Esophagus squamous epithelium (tissue), 5 donors: ENCODE results near the gene APBA2. TPM values are rescaled to one million over a fixed set of nuclear protein-coding genes. Genes with fewer than 3 reads are reported as not detected.
A peak's percentile ranks its signal among the peaks of the same experiment; 100 is the strongest.
"Not testable (repeated sequence)": the region's sequence is repeated elsewhere in the genome, so short reads cannot be mapped to it uniquely, and the experiment has no call there.

Experiments
- DNase-seq: peaks from one replicate; lab custom pipeline; 2025; lab: John Stamatoyannopoulos, UW
- H3K27ac ChIP-seq, 4 donors: fragments of 200-600 bp; sonication (generic); one replicate each; pipeline ENCODE4 v1.5.1; 2016 to 2019; ENCODE audit warnings: mild to moderate bottlenecking in 1 of 4
- H3K27me3 ChIP-seq, 4 donors: fragments of 200-600 bp; sonication (generic); 1 replicate in 3 of 4; 2 replicates in 1 of 4; pipeline versions ENCODE4 v1.5.1 to v1.6.0; 2017 to 2021; ENCODE audit warnings: antibody characterized with exemption in 1 of 4
- H3K36me3 ChIP-seq, 3 donors: fragments of 200-600 bp; sonication (generic); one replicate each; pipeline ENCODE4 v1.5.1; 2016 to 2019
- H3K4me1 ChIP-seq, 3 donors: fragments of 200-600 bp; sonication (generic); one replicate each; pipeline ENCODE4 v1.5.1; 2017 to 2019
- H3K4me3 ChIP-seq, 4 donors: fragments of 200-600 bp; sonication (generic); 1 replicate in 3 of 4; 2 replicates in 1 of 4; pipeline ENCODE4 v1.5.1; 2016 to 2019; ENCODE audit warnings: mild to moderate bottlenecking in 2 of 4, moderate library complexity in 1 of 4
- H3K9me3 ChIP-seq, 3 donors: fragments of 200-600 bp; sonication (generic); one replicate each; pipeline ENCODE4 v1.5.1; 2016 to 2019
- CTCF ChIP-seq, 6 experiments: fragments of 450-650 bp in 4 of 6; fragments of 200-600 bp in 2 of 6; sonication (generic) in 2 of 6; IDR thresholded peaks; one replicate each; pipeline ENCODE4 v1.5.1; 2016 to 2019; ENCODE audit warnings: antibody characterized with exemption in 6 of 6, mild to moderate bottlenecking in 4 of 6, moderate library complexity in 4 of 6
- POLR2A ChIP-seq, 4 donors: fragments of 450-650 bp; IDR thresholded peaks; one replicate each; pipeline ENCODE4 v1.6.1; 2017; ENCODE audit warnings: antibody characterized with exemption in 4 of 4, mild to moderate bottlenecking in 4 of 4, moderate library complexity in 3 of 4
- WGBS, 2 donors: methylation state at CpG; one replicate each; pipeline ENCODE4 v1.1.5; 2018; 5-methylcytosine and 5-hydroxymethylcytosine counted together
- intact Hi-C: fragments of 100-400 bp; cut with DNase I; formaldehyde crosslinking; loops from one replicate; pipeline ENCODE4 v1.15.0; 2022
- total RNA-seq, 4 donors: library from RNA; depleted of rRNA; stranded (reverse); fragments of >200 nt; gene quantifications; one replicate each; pipeline ENCODE4 v1.1.0, GENCODE V29; 2016
- donor health status: DM: yes; HTN: yes; CAD: no.

Gene APBA2
- total RNA-seq, 4 donors from 2014 or later = 0.82 to 9.9 (median 1.6) TPM

GRCh38 chr15:29040370-29040751 is 154.6 kb downstream of the APBA2 start:
- H3K4me3 ChIP-seq = no peak overlapping the region
- intact Hi-C loops = no loop called here
- 40 to 42% methylated on average over 8 of the region's 8 CpGs for WGBS, 2 donors
- no peaks in the 10 kb centered on the region for H3K9me3 ChIP-seq
- H3K27ac ChIP-seq = peak overlapping the region in 2 of 4 donors; percentile 38 to 42
- H3K4me1 ChIP-seq = no peaks in the 10 kb centered on the region
- H3K27me3 ChIP-seq = no peaks in the 10 kb centered on the region
- DNase-seq = no peak
- no peak for TF ChIP-seq CTCF (IDR thresholded peaks at IDR 0.05)
- no peak for TF ChIP-seq POLR2A (IDR thresholded peaks at IDR 0.05)
- no peaks in the 10 kb centered on the region for H3K36me3 ChIP-seq

- no peaks in the 10 kb centered on the region for H3K9me3 ChIP-seq
- no peaks in the 10 kb centered on the region for H3K4me1 ChIP-seq
- no peak overlapping the region for H3K4me3 ChIP-seq
- intact Hi-C loops = no loop called here
- peak overlapping the region in 2 of 4 donors; percentile 7 to 17 for H3K27ac ChIP-seq
- TF ChIP-seq CTCF (IDR thresholded peaks at IDR 0.05) (no peak), POLR2A (IDR thresholded peaks at IDR 0.05) (no peak)
- DNase-seq = no peak
- 57 to 63% methylated on average over 9 of the region's 9 CpGs for WGBS, 2 donors
- H3K27me3 ChIP-seq = no peaks in the 10 kb centered on the region
- no peaks in the 10 kb centered on the region for H3K36me3 ChIP-seq
These were observed 158.1 kb downstream of the APBA2 start for GRCh38 chr15:29043736-29044502.

GRCh38 chr15:29044503-29044901 is 158.7 kb downstream of the APBA2 start:
- H3K4me3 ChIP-seq = no peak overlapping the region
- no peaks in the 10 kb centered on the region for H3K9me3 ChIP-seq
- H3K36me3 ChIP-seq = no peaks in the 10 kb centered on the region
- intact Hi-C loops = no loop called here
- DNase-seq = no peak
- TF ChIP-seq POLR2A (IDR thresholded peaks at IDR 0.05) (no peak), CTCF (IDR thresholded peaks at IDR 0.05) (no peak)
- 38 to 71% methylated on average over 1 of the region's 1 CpG for WGBS, 2 donors
- H3K4me1 ChIP-seq = no peaks in the 10 kb centered on the region
- peak overlapping the region in 1 of 4 donors; percentile 17 for H3K27ac ChIP-seq
- H3K27me3 ChIP-seq = no peaks in the 10 kb centered on the region

GRCh38 chr15:29045161-29045560 is 159.4 kb downstream of the APBA2 start:
- H3K27ac ChIP-seq, H3K36me3 ChIP-seq, H3K4me3 ChIP-seq, intact Hi-C loops, H3K9me3 ChIP-seq, H3K4me1 ChIP-seq, H3K27me3 ChIP-seq, DNase-seq: not testable (repeated sequence)
- 77 to 86% methylated on average over 7 of the region's 7 CpGs for WGBS, 2 donors

DNA sequence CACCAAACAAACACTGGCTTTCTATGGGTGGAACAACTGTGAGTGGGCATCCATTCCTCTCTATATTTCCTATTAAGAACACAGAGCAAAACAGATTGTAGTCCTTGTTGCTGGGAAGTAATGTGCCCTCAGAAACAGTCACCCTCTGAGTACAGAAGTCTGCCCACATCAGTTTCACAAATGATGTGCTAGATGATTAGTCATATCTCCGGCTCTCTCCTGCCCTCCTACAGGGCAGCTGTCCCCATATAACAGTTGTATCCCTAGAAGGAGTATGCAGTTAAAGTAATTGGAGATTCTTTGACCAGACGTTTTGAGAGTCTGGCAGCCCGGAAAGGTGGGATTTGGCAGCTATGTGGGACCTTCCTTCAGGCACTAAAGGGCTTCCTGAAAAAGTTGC is 159.9 kb downstream of the APBA2 start:
- 44 to 51% methylated on average over 3 of the region's 3 CpGs for WGBS, 2 donors
- TF ChIP-seq POLR2A (IDR thresholded peaks at IDR 0.05) = no peak
- Histone ChIP-seq H3K27me3 (no peaks in the 10 kb centered on the region), H3K9me3 (no peaks in the 10 kb centered on the region), H3K27ac (no peak overlapping the region), H3K4me1 (no peaks in the 10 kb centered on the region), H3K4me3 (no peak overlapping the region), H3K36me3 (no peaks in the 10 kb centered on the region)
- DNase-seq = no peak
- intact Hi-C loops = no loop called here

DNA sequence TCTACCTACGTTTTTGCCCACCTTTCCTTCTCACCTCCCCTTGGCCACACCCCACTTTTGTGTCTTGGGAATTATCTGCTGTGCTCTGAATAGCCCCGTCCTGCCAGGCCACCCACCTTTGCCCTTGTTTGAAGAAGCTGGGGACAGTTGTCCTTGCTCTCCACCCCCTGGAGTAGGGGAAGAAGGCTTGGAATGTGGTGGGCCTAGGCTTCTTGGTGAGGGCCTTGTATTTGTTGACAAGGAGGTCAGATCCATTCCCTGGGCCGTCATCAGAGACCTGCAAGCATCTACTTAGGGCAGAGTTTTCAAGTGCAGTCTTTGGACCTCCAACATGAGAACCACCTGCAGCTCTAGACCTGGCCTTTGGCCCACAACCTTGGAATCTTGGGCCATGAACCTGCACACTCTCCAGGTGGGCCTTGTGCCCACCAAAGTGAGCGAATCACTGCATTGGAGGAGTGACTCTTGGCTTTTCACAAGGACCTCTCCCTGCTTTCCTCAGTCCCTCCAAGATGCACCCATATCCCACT is 160.6 kb downstream of the APBA2 start:
- H3K4me3 ChIP-seq = no peak overlapping the region
- no peaks in the 10 kb centered on the region for H3K27me3 ChIP-seq
- 49 to 79% methylated on average over 2 to 3 of the region's 4 CpGs for WGBS, 2 donors
- H3K36me3 ChIP-seq = no peaks in the 10 kb centered on the region
- H3K9me3 ChIP-seq = no peaks in the 10 kb centered on the region
- no peak for DNase-seq
- no peak overlapping the region for H3K27ac ChIP-seq
- no peaks in the 10 kb centered on the region for H3K4me1 ChIP-seq
- intact Hi-C loops = no loop called here
- TF ChIP-seq POLR2A (IDR thresholded peaks at IDR 0.05) (no peak), CTCF (IDR thresholded peaks at IDR 0.05) (no peak)
